Heart left ventricle (tissue), 13 donors: ENCODE data around the gene RNF183.

ENCODE experiments used
- POLR2A ChIP-seq, 2 donors: fragments of 450-650 bp; IDR thresholded peaks; one replicate each; pipeline ENCODE4 v1.6.1; 2017; ENCODE audit warnings: antibody characterized with exemption in 2 of 2, mild to moderate bottlenecking in 2 of 2, moderate library complexity in 2 of 2
- TF ChIP-seq, protein P1 (sequence below), 12 donors: fragments of 200-600 bp; sonication (generic) in 4 of 12; IDR thresholded peaks; one replicate each; pipeline versions ENCODE4 v1.5.0 to v1.8.0; 2018 to 2022; ENCODE audit warnings: antibody characterized with exemption in 12 of 12, mild to moderate bottlenecking in 5 of 12
- donor health status: ischemic (EF 13 %, LVEDD 7.1; RV severe dilation, severe dysfunction).
- donor health status: DM: no; HTN: yes; CAD: no.
- donor health status: DM: no; HTN: no; CAD: no.
- donor health status: ischemic (EF 25% LVEDD 6.9; RV normal size, moderate dysfunction).
- donor health status: ischemic (EF 25% LVEDD 5.7; RV mildly dilated, moderate dysfunction).
- donor health status: ischemic (EF 35%, LVEDD 5.7; RV mildly dilated, moderate dysfunction).
- donor health status: nonischemic (EF 11% LVEDD 7.7; RV severe dilation, severe dysfunction).
- donor health status: DM: yes; HTN: yes; CAD: no.
- donor health status: PGD.
- donor health status: ischemic (EF 29% LVEDD 5.4; RV normal size, mild dysfunction).
- donor health status: nonischemic (EF 23%, LVEDD 6.1; RV moderate dilation, normal function).

DNA sequence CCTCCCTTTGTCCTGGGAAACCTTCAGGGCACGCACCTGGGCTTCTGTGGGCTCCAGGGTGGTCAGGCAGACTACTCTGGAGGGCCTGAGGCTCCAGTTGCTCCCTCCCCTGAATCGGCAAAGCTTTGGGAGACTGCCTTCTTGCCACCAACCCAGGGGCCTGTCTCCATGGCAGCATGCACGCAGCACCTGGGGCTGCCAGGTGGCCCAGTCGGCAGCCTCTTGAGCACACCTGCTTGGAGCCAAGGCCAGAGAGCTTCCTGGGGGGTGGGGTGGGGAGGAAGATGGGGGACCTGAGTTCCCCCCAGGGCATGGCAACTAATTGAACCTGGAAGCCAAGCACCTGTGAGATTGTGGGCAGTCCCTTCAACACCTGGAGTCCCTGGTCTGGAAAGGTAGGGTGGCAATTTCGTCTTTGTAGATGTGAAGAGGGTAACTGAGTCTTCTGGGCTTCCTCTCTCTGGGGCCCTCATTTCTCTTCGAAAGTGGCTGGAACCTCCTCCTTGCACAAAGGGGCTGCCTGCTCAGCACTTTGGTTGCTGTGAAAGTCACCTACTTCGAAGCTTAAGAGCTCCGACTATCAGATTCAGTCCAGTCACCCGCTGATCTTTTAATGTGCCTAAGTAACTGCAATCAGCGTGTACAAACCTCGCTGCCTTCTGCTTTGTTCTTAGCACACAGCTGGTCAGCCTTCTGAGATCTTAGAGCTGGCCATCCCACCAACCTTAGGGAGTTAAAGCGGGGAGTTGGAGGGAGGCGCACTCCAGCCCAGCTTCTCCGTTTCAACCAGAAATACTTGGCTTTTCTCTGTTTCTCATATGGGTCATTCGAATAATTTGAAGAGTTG is 4.0 kb downstream of the RNF183 start:
- TF ChIP-seq POLR2A (IDR thresholded peaks at IDR 0.05): no peak
- TF ChIP-seq, protein P1, sequence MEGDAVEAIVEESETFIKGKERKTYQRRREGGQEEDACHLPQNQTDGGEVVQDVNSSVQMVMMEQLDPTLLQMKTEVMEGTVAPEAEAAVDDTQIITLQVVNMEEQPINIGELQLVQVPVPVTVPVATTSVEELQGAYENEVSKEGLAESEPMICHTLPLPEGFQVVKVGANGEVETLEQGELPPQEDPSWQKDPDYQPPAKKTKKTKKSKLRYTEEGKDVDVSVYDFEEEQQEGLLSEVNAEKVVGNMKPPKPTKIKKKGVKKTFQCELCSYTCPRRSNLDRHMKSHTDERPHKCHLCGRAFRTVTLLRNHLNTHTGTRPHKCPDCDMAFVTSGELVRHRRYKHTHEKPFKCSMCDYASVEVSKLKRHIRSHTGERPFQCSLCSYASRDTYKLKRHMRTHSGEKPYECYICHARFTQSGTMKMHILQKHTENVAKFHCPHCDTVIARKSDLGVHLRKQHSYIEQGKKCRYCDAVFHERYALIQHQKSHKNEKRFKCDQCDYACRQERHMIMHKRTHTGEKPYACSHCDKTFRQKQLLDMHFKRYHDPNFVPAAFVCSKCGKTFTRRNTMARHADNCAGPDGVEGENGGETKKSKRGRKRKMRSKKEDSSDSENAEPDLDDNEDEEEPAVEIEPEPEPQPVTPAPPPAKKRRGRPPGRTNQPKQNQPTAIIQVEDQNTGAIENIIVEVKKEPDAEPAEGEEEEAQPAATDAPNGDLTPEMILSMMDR (IDR thresholded peaks at IDR 0.05): no peak
